ENCODE data around the gene IGFL2. TPM values are rescaled to one million over a fixed set of nuclear protein-coding genes. Genes with fewer than 3 reads are reported as not detected.

Gene IGFL2
- polyA plus RNA-seq, 1 of the 3 experiments (the other 2 are of a cell fraction): 0.23 TPM

- TF ChIP-seq USF2 (IDR thresholded peaks at IDR 0.05; ENCODE audit: borderline replicate concordance, low read depth, low read length): no peak
- TF ChIP-seq RAD21 (IDR thresholded peaks at IDR 0.05; ENCODE audit: low read length): no peak
- no peak for TF ChIP-seq IRF3 (IDR thresholded peaks at IDR 0.05; ENCODE audit: low read depth, low read length)
- TF ChIP-seq ZBTB33 (IDR thresholded peaks at IDR 0.05; ENCODE audit: borderline replicate concordance, low read depth): no peak
- TF ChIP-seq JUND (IDR thresholded peaks at IDR 0.05): peak; percentile 23; the same call in 1 of the 2 replicates
- no peak for TF ChIP-seq SMC3 (IDR thresholded peaks at IDR 0.05; ENCODE audit: low read depth, low read length)
Measured at GRCh38 chr19:46118136-46118535, 29.9 kb upstream of the IGFL2 start (continued).

- Histone ChIP-seq H3K4me2 (peak within 1 kb of the TSS; percentile 4; the same call in 1 of the 2 replicates), H3K9me2 (no peaks in the 10 kb centered on the region), H3F3A (replicated peaks; ENCODE audit: insufficient read depth) (peaks cover 6% of the 10 kb centered on the region), H3K27me3 (ENCODE audit: insufficient read depth) (no peaks in the 10 kb centered on the region), H3K27ac (ENCODE audit: low read depth in 2 of 2, low read length in 1 of 2) (no peak within 1 kb of the TSS), H3K4me1 (ENCODE audit: control insufficient read depth in 1 of 2, insufficient read depth in 2 of 2, low read depth in 1 of 2, low read length in 1 of 2) (peaks cover 0 to 5% of the 10 kb centered on the region in 2 experiments; a peak in 1 of 4 replicates), H2AFZ (ENCODE audit: low read depth) (no peak within 1 kb of the TSS), H3K9me3 (no peaks in the 10 kb centered on the region), H3K4me3 (ENCODE audit: low read depth in 2 of 2, low read length in 1 of 2) (no peak within 1 kb of the TSS), H4K20me1 (ENCODE audit: insufficient read depth) (no peaks in the 10 kb centered on the region), H3K9ac (no peak within 1 kb of the TSS), H3K79me2 (ENCODE audit: insufficient read depth) (no peaks in the 10 kb centered on the region), H3K36me3 (replicated peaks in 1 of 2; ENCODE audit: control insufficient read depth in 1 of 2, insufficient read depth in 2 of 2, low read length in 1 of 2) (no peaks in the 10 kb centered on the region)
- POLR2A ChIA-PET: no interaction called here
- CTCF ChIA-PET: no interaction called here
- no peak for DNase-seq
- no peak for TF ChIP-seq RAD21 (IDR thresholded peaks at IDR 0.05; ENCODE audit: low read length)
- no peak for TF ChIP-seq FOXJ3 (CRISPR knock-in tag; IDR thresholded peaks at IDR 0.05)
- TF ChIP-seq RCOR1 (IDR thresholded peaks at IDR 0.05; ENCODE audit: low read length): no peak
- no peak for TF ChIP-seq NRF1 (IDR thresholded peaks at IDR 0.05; ENCODE audit: low read depth, low read length)
- TF ChIP-seq ZBTB33 (IDR thresholded peaks at IDR 0.05; ENCODE audit: borderline replicate concordance, low read depth): no peak
- TF ChIP-seq RFX5 (IDR thresholded peaks at IDR 0.05; ENCODE audit: low read length): no peak
- no peak for TF ChIP-seq GATA2 (CRISPR knock-in tag; IDR thresholded peaks at IDR 0.05)
- no peak for TF ChIP-seq IRF3 (IDR thresholded peaks at IDR 0.05; ENCODE audit: low read depth, low read length)
- no peak for TF ChIP-seq EZH2phosphoT487 (IDR thresholded peaks at IDR 0.05; ENCODE audit: borderline replicate concordance, low read depth)
- no peak for TF ChIP-seq TAF1 (IDR thresholded peaks at IDR 0.05; ENCODE audit: borderline replicate concordance, low read depth, low read length)
- TF ChIP-seq REST (IDR thresholded peaks at IDR 0.05; ENCODE audit: low read depth, low read length): no peak
- TF ChIP-seq TCF12 (IDR thresholded peaks at IDR 0.05): no peak
- TF ChIP-seq PBX3 (IDR thresholded peaks at IDR 0.05): no peak
- TF ChIP-seq POLR2AphosphoS5 (IDR thresholded peaks at IDR 0.05; ENCODE audit: low read depth, low read length): no peak
- TF ChIP-seq SMC3 (IDR thresholded peaks at IDR 0.05; ENCODE audit: low read depth, low read length): no peak
- no peak for TF ChIP-seq ELF1 (IDR thresholded peaks at IDR 0.05)
- WGBS (ENCODE audit: low lambda C conversion rate): 40% methylated on average over 5 of the region's 5 CpGs
Measured at GRCh38 chr19:46124638-46125115, 23.4 kb upstream of the IGFL2 start, which contains the start of gene IGFL3. Gene IGFL3 (minus strand): TSS chr19:46124688. CDS start chr19:46124649, 39 bp downstream.
